ENCODE data around the gene FPR1.

FPR1 gene

DNA sequence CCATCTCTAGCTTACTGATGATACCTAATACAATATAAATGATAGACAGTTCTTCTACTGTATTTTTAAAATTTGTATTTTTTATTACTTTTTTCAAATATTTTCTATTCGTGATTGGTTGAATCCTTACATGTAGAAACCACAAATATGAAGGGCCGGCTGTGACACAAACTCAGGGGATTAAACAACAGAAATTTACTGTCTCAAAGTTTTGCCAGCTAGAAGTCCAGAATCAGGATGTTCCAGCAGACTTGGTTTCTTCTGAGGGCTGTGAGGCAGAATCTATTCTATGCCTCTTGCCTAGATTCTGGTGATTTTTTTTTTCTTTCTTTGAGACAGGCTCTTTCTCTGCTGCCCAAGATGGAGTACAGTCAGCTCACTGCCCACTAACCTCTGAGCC is 13.8 kb downstream of the FPR1 start:
- no peak for DNase-seq (ENCODE audit: low read depth in 2 of 2)

DNA sequence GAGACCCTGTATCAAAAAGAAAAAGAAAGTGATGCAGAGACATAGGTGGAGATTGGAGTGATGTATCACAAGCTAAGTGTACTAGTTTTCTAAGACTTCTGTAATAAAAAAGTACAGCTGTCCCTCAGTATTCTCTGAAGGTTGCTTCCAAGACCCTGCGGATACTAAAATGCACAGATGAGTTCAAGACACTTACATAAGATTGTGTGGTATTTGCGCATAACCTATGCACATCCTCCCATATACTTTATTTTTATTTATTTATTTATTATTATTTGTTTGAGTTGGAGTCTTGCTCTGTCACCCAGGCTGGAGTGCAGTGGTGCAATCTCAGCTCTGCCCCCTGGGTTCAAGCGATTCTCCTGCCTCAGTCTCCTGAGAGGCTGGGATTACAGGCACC is 14.3 kb downstream of the FPR1 start:
- no peak for DNase-seq (ENCODE audit: low read depth in 2 of 2)

DNA sequence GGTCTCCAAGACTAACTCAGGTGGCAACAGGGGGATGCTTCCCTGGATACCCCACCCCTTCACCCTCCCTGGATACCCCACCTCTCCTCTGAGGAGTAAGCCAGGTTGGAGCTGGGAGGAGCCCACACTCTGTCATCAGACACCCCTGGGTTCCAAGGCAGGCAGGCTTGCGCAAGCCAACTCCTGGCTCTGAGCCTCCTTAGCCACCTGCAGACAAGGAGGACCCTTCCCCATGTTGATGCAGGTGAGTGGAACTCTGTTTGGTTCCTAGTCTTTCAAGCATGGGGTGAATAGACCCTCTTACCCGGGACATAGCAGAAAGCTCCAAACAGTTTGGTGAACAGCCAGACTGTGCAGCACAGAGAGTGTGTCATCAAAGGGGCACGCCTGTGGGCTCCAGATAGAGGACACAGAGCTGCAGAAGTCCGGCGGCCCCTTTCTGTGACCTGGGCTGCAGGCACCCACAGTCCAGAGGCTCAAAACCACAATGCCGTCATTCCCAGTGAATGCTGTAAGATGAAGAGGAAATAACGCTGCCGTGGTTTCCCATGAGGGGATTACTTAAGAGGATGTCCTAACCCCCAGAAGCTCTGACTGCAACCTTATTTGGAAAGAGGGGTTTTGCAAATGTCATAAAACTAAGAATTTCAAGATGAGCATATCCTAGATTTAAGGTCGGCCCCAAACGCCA is 15.8 kb downstream of the FPR1 start:
- DNase-seq (ENCODE audit: low read depth in 2 of 2), result no peak

DNA sequence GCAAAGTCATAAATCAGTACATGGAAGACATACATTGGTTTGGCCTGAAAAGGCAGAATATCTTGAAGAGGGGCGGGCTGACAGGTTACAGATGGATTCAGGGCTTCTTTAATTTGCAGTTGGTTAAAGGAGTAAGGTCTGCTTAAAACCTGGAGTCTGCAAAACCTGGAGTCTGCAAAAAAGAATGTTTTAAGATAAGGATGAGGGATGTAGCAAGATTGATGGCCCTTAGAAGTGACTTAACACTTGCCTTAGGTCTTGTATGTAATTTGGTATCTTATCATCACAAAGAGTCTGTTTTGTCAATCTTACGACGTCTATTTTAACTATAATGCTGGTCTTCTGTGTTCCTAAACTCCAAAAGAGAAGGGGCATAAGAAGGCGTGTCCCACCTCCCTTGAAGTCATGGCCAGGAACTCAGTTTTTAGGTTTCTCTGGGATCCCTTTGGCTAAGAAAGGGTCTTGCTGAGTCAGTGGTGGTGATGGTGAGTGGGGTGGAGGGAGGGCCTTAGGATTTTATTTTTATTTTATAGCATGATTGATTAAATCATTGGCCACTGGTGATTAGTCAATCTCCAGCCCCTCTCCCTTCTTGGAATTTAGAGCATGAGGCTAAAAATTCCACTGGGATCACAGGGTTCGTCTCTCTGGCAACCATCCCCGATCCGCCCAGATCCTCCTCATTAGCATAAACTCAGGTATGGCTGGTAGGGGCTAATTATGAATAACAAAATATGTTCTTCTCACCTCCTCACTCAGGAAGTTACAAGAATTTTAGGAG is 17.7 kb downstream of the FPR1 start:
- DNase-seq (ENCODE audit: low read depth in 2 of 2), result no peak

- no peak for DNase-seq (ENCODE audit: low read depth in 2 of 2)
Measured at GRCh38 chr19:51729781-51730180, 21.9 kb downstream of the FPR1 start.

DNA sequence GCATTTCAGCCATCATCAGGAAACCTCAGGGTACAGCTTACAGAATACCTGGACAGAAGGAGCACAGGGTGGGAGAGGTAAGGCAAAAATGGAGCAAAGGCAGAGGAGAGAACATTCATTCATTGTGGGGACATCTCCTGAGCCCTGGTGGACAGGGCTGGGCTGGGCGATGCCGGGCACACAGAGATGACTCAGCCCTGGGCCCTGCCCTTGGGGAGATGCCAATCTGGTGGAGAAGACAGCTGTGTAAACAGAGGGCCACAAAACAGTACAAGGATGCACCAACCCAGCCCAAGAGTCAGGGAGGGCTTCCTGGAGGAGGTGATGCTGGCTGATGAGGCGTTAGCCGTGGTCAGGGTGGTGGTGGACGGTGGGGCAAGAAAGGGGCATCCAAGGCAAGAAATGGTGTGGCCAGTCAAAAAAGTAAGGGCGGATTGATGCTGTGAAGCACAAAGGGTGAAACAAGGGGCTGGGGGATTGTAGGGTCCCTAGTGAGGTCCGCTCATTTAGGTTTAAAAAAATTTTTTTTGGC is 24.3 kb downstream of the FPR1 start:
- DNase-seq (ENCODE audit: low read depth in 2 of 2), result no peak

DNA sequence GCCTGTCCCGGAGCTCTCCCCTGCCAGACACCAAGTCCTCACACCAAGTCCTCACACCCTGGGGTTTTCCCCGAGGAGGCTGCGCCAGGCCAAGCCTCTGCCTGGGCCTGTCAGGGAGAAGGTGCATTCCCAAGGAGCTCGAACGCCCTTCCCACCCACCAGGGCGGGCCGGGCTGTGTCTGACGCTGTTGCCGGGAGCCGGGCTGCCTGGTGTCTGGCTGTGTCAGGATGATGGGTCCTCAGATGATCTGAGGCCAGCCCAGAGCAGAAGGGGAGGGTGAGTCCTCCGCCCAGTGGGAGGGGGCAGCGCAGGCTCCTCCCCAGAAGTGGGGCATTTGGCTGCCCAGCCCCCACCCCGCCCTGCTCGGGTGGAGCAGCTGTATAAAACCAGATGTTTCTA is 25.6 kb downstream of the FPR1 start:
- no peak for DNase-seq (ENCODE audit: low read depth in 2 of 2)

DNA sequence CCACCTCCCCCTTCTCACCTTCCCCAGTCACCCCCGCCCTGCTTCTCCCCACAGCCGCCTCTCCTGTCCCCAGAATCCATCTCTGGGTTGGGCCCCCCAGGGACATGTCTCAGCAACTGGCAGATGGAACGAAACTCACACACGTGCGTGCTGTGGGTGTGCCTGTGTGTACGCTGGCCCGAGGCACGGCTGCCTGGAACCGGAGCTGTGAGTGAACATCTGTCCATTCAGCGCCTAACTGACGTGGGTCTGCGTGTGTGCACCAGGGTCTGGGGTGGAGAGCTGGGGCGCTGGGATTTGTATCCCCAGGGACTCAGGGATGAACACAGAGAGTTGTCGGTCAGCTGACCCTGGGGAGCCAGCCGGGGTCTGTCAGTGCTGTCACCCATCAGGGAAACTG is 27.1 kb downstream of the FPR1 start:
- no peak for DNase-seq (ENCODE audit: low read depth in 2 of 2)

DNA sequence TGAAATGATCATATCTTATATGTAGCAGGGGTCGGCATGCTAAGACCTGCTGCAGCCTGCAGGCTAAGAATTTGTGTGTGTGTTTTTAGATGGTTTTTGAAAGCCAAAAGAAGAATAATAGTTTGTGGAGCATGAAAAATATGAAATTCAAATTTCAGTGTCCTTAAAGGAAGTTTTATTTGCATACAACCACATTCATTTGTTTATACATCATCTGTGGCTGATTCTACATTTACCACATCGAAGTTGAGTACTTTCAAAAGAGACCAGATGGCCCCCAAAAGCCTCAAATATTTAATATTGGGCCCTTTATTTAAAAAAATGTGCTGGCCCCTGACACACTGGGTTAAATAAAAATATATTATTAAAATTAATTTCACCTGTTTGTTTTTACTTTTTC is 29.2 kb downstream of the FPR1 start:
- DNase-seq (ENCODE audit: low read depth in 2 of 2), result no peak

GRCh38 chr19:51721905-51722304 is 29.8 kb downstream of the FPR1 start:
- DNase-seq (ENCODE audit: low read depth in 2 of 2), result no peak

GRCh38 chr19:51719251-51719988 is 32.3 kb downstream of the FPR1 start:
- no peak for DNase-seq (ENCODE audit: low read depth in 2 of 2)

DNA sequence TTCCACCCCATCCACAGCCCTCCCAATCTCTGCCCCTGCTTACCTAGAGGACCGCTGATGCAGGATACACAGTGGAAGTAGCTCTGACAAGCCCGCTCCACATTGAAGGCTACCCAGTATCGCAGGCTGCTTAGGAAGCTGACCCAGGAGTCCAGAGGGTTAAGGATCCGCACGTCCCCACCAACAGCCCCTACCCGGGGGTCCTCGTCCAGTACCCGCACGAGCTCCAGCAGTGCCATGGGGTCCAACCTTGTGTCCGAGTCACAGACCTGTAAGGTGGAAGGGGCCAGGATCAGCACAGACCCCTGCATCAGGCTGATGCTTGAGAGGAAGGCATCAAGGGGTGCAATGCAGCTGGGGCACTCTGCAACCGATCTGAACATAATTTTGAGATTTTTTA is 34.8 kb downstream of the FPR1 start:
- no peak for DNase-seq (ENCODE audit: low read depth in 2 of 2)

DNA sequence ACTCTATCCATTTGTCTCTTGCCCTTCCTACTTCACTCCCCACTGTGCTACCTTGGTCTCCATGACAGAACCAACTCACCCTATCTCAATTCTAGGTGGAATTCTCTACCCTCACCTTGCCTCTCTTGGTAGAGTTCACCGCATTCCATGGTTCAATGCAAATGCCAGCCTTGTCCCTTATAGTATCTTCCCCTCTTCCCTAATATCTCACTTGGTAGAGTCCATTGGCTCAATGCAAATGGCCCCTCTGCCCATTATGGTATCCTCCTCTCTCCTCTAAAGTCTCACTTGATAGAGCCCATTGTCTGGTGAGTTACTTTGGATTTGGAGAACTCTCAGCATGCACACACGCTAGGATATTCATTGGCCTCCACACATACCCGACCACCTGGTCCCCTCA is 35.8 kb downstream of the FPR1 start:
- DNase-seq (ENCODE audit: low read depth in 2 of 2), result no peak

DNA sequence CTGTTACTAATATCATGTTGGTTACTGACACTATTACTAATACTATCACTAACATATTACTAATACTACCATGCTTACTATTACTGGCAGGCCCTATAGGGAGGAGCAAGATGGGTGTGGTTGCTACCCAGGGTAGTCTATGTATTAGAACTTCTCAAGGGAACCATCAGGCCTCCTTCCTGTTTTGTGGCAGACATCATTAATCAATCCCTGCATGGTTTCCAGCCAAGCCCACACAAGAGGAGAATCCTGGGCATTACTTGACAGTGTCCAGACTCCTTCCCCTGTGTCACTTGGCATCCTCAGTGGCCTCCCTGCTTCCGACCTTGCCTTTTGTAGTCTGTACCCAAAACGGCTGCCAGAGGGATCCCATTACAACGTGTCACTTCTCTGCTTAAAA is 36.8 kb downstream of the FPR1 start:
- DNase-seq (ENCODE audit: low read depth in 2 of 2), result no peak

- no peak for DNase-seq (ENCODE audit: low read depth in 2 of 2)
Measured at GRCh38 chr19:51713319-51714285, 38.1 kb downstream of the FPR1 start.

DNA sequence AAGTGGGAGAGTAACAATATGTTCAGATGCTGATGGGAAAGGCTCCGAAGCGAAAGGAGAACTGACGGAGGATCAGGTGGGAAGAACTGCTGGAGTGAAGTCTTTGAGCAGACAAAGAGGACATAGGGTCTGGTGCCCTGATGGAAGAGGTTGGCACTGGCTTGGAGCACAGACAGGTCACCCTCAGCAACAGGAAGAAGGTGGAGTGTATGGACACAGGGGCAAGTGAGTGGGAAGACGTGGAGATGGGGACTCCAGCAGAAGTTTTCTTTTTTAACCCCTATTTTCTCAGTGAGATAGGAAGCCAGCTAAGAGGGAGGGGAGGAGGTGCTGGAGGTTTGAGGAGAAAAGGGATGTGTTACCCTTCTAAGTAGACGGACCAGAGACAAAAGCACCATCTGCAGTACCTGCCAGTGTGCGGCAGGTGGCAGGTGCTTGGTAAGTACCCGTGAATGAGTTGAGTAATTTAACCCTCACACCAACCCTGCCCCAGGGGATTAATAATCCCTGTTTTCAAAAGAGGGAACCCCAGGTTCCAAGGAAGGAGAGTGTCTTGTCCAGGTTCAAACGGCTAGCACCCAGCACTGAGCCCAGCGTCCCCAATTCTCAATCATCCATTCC is 39.1 kb downstream of the FPR1 start:
- no peak for DNase-seq (ENCODE audit: low read depth in 2 of 2)

DNA sequence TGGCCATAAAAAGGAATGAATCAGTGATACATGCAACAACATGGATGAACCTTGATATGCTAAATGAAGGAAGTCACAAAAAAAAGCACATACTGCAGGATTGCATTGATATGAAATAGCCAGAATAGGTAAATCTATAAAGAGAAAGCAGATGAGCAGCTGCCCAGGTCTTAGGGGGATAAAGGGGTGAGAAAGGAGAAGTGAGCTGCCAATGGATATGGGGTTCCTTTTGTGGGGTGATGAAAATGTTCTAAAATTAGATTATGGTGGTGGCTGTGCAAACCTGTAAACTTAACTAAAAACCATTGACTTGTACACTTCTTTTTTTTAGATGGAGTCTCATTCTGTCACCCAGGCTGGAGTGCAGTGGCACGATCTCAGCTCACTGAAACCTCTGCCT is 40.0 kb downstream of the FPR1 start:
- DNase-seq (ENCODE audit: low read depth in 2 of 2), result no peak

DNA sequence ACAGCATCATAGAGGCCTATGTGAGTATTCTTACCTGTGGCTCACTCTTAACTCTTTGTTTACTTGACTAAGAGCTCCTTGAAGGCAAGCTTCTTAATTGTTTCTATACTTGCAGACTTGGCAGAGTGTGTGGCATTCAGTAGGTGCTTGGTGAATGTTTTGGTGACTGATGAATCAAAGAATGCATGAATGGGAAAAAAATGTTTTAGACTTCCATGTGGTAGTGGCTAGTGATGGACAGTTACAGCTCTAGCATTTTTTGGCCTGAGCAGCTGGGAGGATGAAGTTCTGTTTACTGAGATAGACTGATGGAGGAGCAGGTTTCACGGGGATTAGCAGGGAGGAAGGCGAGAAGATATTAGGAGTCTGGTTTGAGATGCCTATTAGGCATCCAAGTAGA is 41.5 kb downstream of the FPR1 start:
- no peak for DNase-seq (ENCODE audit: low read depth in 2 of 2)

DNA sequence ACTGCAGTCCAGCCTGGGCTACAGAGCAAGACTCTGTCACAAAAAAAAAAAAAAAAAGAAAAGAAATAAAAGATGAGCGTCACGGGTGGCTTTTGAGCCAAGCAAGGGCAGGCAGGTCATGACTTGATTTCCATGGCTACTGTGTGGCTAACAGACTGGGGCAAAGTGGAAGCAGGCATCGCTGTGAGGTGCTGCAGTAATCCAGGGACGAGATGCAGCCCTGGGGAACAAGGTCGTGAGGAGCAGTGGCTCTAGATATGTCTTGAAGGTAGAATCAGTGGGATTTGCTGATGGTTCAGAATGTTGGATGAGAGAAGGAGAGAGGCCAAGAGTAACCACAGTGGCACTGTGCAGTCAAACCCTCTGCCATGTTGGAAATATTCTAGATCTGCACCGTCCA is 42.1 kb downstream of the FPR1 start:
- no peak for DNase-seq (ENCODE audit: low read depth in 2 of 2)

DNA sequence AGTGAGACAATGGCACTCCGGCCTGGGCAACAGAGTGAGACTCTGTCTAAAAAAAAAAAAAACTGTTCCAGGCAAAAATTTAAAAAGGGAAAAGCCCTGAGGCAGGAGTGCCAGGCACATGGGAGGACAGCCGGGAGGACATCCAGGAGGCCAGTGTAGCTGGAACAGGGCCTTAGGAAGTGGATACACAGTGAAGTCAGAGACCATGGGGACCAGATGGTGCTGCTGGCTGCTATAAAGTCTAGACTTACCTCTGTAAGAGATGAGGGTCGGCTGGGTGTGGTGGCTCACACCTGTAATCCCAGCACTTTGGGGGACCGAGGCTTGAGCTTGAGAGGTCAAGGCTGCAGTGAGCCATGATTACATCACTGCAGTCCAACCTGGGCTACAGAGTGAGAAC is 42.9 kb downstream of the FPR1 start:
- DNase-seq (ENCODE audit: low read depth in 2 of 2), result no peak

DNA sequence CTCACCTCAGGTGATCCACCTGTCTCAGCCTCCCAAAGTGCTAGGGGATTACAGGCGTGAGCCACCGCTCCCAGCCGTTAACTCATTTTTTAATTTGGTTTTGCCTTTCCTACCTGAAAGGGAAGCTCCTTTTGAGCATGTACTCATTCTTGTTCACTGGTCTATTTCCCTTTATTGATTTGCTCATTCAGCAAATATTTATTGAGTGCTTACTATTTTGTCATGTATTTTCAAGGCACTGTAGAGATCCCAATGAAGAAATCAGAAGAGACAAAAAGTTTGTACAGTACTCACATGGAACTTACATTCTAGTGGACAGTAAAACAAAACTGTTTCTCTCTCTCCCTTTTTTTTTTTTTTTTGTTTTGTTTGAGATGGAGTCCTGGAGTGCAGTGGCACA is 44.8 kb downstream of the FPR1 start:
- no peak for DNase-seq (ENCODE audit: low read depth in 2 of 2)
